ENCODE data around the gene AKR7A2. TPM values are rescaled to one million over a fixed set of nuclear protein-coding genes. Genes with fewer than 3 reads are reported as not detected.
"Not testable (repeated sequence)": the region's sequence is repeated elsewhere in the genome, so short reads cannot be mapped to it uniquely, and the experiment has no call there.

AKR7A2 gene
- total RNA-seq, 2 donors from 2014 or later: 29.6 to 37.7 TPM

DNA sequence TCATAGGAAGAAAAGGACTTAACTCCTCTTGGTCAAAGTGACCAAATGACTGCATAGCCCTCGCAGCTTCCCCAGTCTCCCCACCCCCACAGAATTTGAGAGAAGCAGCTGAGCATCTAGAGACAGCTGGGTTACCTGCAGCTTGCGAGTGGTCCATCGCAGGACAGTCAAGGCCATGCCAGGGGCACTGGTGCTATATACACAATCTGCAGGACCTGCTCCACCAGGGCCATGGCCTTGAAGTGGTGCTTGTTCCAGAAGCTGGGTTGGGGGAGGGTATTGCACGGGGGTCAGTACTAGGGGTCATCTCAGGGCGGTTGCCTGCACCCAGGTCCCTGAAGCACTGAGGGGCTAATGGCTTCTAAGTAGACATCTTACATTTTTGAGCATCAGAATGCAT is 49.9 kb downstream of the AKR7A2 start:
- no peak overlapping the region for H3K27ac Mint-ChIP-seq
- H3K4me1 Mint-ChIP-seq (ENCODE audit: low read depth in 2 of 2): no peaks in the 10 kb centered on the region
- ATAC-seq: no peak
- no peak for DNase-seq (ENCODE audit: low spot score)
- H3K27me3 Mint-ChIP-seq: no peaks in the 10 kb centered on the region
- H3K36me3 Mint-ChIP-seq: no peaks in the 10 kb centered on the region
- H3K4me3 Mint-ChIP-seq: no peak overlapping the region
- H3K9me3 Mint-ChIP-seq: no peaks in the 10 kb centered on the region

DNA sequence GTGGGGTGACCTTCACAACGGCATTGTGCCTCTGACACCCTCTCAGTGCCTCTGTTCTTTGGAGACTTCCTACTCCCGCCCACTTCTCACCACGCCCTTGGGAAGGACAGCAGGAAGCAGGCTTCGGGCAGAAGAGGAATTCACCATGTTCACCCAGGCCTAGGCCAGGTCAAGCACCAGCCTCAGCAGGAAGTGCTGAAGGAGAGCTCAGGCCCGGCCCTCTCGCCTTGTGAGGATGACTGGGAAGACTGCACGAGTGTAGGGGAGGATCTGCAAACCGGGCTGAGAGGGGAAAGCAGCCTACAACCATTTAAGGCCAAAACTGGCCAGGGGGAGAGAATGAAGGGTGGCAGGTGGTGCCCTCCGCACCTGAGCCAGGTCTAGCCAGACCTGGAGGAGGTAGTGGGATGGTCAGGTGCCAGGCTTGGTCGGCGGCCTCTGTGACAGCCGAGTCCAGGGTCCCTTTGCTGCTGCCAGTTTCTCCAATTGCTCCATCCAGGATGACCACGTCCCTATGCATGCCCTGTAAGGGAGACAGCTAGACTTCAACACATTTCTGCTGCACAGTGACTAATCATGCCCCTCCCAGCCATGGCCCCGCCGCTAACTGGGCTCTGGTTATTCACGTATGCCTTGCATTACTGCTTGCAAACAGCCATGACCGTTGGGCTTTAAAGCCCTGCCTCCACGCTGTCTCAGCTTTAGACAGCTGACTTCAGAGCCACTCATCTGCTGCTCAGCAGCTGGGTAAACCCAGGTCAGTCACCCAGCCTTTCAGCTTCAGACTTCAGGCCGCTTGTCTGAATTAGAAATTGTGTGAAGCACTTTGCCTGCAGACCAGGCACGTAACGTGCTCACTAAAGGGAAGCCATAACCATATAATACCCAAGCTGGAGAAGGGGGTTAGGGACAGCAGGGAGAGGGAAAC is 51.5 kb downstream of the AKR7A2 start:
- DNase-seq (ENCODE audit: low spot score) (no peak), ATAC-seq (no peak)
- Mint-ChIP-seq H3K9me3 (no peaks in the 10 kb centered on the region), H3K4me1 (ENCODE audit: low read depth in 2 of 2) (no peaks in the 10 kb centered on the region), H3K27ac (no peak overlapping the region), H3K36me3 (no peaks in the 10 kb centered on the region), H3K27me3 (no peaks in the 10 kb centered on the region), H3K4me3 (no peak overlapping the region)

DNA sequence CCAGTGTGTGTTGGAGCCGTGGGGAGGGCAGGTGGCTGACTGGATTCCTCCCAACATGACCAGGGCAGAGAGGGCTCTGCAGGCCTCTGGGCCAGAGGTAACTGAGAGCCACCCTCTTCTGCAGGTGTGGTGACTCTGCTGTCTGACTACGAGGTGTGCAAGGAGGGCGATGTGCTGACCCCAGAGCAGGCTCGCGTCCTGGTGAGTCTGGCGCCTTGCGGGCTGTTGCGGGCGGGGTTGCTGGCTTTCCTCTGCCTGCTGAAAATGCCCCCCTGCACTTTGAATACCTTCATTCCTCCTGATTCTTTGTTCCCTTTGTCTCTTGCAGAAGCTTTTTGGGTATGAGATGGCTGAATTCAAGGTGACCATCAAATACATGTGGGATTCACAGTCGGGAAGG is 53.6 kb downstream of the AKR7A2 start:
- Mint-ChIP-seq H3K4me3 (no peak overlapping the region), H3K36me3 (no peaks in the 10 kb centered on the region)

DNA sequence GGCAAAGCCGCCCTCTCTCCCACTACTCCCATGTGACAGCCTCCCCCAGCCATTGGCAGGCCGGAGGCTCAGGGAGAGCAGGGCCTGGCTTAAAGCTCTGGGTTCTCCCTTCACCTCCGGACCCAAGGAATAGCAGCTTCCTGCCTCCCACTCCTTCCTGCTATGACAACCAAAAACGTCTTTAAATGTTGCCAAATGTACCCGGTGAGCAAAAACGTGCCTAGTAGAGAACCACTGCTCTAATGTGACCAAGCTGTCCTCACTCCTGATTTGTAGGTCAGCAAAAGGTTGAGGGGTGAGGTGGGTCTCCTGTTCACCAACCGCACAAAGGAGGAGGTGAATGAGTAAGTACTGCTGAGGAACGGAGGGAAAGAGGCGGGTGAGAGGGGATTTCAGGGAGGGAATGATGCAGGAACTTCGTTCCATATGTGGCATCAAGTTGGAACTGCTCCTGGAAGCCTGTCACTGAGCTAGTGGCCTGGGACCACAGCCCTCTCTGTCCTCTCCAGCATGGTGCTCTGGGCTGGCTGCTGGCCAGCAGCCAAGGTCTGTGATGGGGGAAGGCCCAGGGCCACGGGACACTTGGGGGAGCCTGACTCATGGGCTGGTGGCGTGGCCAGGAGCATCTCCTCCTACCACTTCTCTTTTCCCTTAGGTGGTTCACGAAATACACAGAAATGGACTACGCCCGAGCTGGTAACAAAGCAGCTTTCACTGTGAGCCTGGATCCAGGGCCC is 54.6 kb downstream of the AKR7A2 start:
- ATAC-seq (no peak), DNase-seq (ENCODE audit: low spot score) (no peak)
- Mint-ChIP-seq H3K36me3 (peaks cover 7% of the 10 kb centered on the region), H3K4me3 (no peak overlapping the region), H3K27me3 (no peaks in the 10 kb centered on the region), H3K27ac (peak overlapping the region; percentile 32 to 53), H3K9me3 (no peaks in the 10 kb centered on the region), H3K4me1 (ENCODE audit: low read depth in 2 of 2) (peaks cover 12 to 16% of the 10 kb centered on the region in 2 donors)

More for the DNA sequence above, 53.6 kb downstream of the AKR7A2 start:
- DNase-seq (ENCODE audit: low spot score) (no peak), ATAC-seq (no peak)
- Mint-ChIP-seq H3K27me3 (no peaks in the 10 kb centered on the region), H3K4me1 (ENCODE audit: low read depth in 2 of 2) (peaks cover 5 to 10% of the 10 kb centered on the region in 2 donors), H3K9me3 (no peaks in the 10 kb centered on the region), H3K27ac (no peak overlapping the region)

DNA sequence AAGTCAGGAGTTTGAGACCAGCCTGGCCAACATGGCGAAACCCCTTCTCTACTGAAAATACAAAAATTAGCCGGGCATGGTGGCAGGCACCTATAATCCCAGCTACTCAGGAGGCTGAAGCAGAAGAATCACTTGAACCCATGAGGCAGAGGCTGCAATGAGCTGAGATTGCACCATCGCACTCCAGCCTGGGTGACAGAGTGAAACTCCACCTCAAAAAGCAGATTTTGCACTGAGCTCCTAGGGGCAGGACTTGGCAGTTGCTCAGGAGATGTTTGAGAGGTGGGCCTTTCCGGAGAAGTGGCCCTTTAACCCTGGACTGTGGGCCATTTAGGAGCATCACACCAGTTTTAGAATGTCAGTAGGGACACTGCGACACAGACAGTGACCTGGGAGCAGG is 55.6 kb downstream of the AKR7A2 start:
- not testable (repeated sequence) for H3K9me3 Mint-ChIP-seq; H3K27me3 Mint-ChIP-seq; H3K36me3 Mint-ChIP-seq; DNase-seq (ENCODE audit: low spot score); H3K4me3 Mint-ChIP-seq; ATAC-seq; H3K27ac Mint-ChIP-seq
- H3K4me1 Mint-ChIP-seq (ENCODE audit: low read depth in 2 of 2): peaks cover 12 to 16% of the 10 kb centered on the region in 2 donors

DNA sequence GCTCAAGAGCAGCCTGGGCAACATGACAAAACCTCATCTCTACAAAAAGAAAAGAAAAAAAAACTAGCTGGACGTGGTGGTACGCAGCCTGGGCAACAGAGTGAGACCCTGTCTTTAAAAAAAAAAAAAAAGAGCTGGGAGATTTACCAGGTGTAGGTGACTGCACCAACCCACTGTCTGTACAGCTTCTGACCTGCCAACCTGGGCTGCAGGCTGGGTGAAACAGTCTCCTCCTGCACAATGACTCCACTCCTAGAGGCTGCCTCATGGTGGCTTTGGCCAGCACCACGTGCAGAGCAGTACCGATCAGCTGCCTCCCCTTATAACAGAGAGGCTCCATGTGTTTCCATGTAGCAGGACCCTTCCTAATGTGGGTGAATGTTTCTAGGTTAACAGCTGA is 56.7 kb downstream of the AKR7A2 start:
- no peak overlapping the region for H3K4me3 Mint-ChIP-seq
- peaks cover 13% of the 10 kb centered on the region for H3K36me3 Mint-ChIP-seq
- no peaks in the 10 kb centered on the region for H3K9me3 Mint-ChIP-seq
- no peak for DNase-seq (ENCODE audit: low spot score)
- H3K27me3 Mint-ChIP-seq: no peaks in the 10 kb centered on the region
- peaks cover 21 to 22% of the 10 kb centered on the region in 2 donors for H3K4me1 Mint-ChIP-seq (ENCODE audit: low read depth in 2 of 2)
- no peak for ATAC-seq
- H3K27ac Mint-ChIP-seq: no peak overlapping the region

DNA sequence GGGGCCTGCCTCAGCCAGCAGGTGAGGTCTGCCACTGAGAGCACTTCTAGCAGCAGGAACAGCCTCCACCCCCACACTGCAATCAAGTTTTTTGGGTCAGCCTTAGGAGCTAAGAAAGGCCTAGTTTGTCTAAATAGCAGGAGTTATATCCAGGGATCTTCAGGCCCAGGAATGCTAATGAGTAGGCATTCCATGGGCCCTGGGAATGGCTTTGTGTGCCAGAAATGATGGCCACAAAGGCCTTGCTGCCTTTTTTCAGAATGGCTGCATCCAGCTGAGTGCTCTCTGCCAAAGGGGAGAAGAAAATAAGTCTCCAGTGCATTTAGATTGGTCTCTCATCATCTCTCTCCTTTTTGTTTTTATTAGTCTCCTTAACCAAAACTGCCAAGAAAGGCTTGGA is 57.5 kb downstream of the AKR7A2 start:
- H3K27ac Mint-ChIP-seq: no peak overlapping the region
- DNase-seq (ENCODE audit: low spot score): no peak

More for the DNA sequence above, 57.5 kb downstream of the AKR7A2 start:
- Mint-ChIP-seq H3K4me3 (no peak overlapping the region), H3K4me1 (ENCODE audit: low read depth in 2 of 2) (peaks cover 22 to 24% of the 10 kb centered on the region in 2 donors), H3K9me3 (no peaks in the 10 kb centered on the region), H3K27me3 (no peaks in the 10 kb centered on the region), H3K36me3 (peaks cover 13% of the 10 kb centered on the region)
- no peak for ATAC-seq

Other genes starting within 250 kb of the AKR7A2 start
- 100 to 1,000 TPM; 209 to 275 TPM for gene UBR4, start 101.9 kb downstream of the AKR7A2 start, total RNA-seq
- 10 to 100 TPM; 54.2 to 85.7 TPM for gene EMC1, start 60.6 kb downstream of the AKR7A2 start, total RNA-seq
- 100 to 1,000 TPM in 1 of 2 donors, 10 to 100 TPM in 1; 65.5 to 139 TPM for gene MRTO4, start 60.3 kb downstream of the AKR7A2 start, total RNA-seq
- gene AKR7A3, start 23.4 kb downstream of the AKR7A2 start, total RNA-seq: 1 to 10 TPM in 1 of 2 donors, under 1 TPM in 1; 0.43 to 2.0 TPM
- 10 to 100 TPM; 10.0 to 14.9 TPM for gene SLC66A1, start 182 bp upstream of the AKR7A2 start, total RNA-seq
- gene CAPZB, start 173.4 kb upstream of the AKR7A2 start, total RNA-seq: 100 to 1,000 TPM; 270 to 359 TPM

All from natural killer cell treated with Interleukin-12 subunit alpha and Interleukin-12 subunit beta and Interleukin-15 and Interleukin-18, amount 100 ng/mL, for 72 hours (primary cell).